Heart left ventricle (tissue), 16 donors: ENCODE data around the gene PUS7L. TPM values are rescaled to one million over a fixed set of nuclear protein-coding genes. Genes with fewer than 3 reads are reported as not detected.
"Not testable (repeated sequence)": the region's sequence is repeated elsewhere in the genome, so short reads cannot be mapped to it uniquely, and the experiment has no call there.

ENCODE experiments used
- ATAC-seq, 4 donors: fragments of 200-7000 bp; cut with Tn5 transposase; one replicate each; pipeline ENCODE4 v1.9.1; 2020 to 2022; ENCODE audit warnings: moderate library complexity in 4 of 4, mild to moderate bottlenecking in 3 of 4, moderate number of reproducible peaks in 1 of 4
- DNase-seq, 5 donors: peaks; one replicate each; pipeline ENCODE4 v3.0.0-alpha.2; 2020
- H3K27ac ChIP-seq, 12 donors: fragments of 200-600 bp; sonication (generic) in 4 of 12; one replicate each; pipeline versions ENCODE4 v1.5.0 to v1.8.0; 2016 to 2022; ENCODE audit warnings: mild to moderate bottlenecking in 2 of 12
- H3K27me3 ChIP-seq, 9 donors: fragments of 200-600 bp; sonication (generic) in 2 of 9; one replicate each; pipeline versions ENCODE4 v1.5.1 to v1.8.0; 2016 to 2022; ENCODE audit warnings: mild to moderate bottlenecking in 3 of 9
- H3K36me3 ChIP-seq, 9 donors: fragments of 200-600 bp; sonication (generic) in 2 of 9; one replicate each; pipeline versions ENCODE4 v1.5.0 to v1.8.0; 2018 to 2022; ENCODE audit warnings: mild to moderate bottlenecking in 2 of 9
- H3K4me1 ChIP-seq, 12 donors: fragments of 200-600 bp; sonication (generic) in 4 of 12; one replicate each; pipeline versions ENCODE4 v1.5.0 to v1.8.0; 2016 to 2022; ENCODE audit warnings: mild to moderate bottlenecking in 3 of 12
- H3K4me3 ChIP-seq, 12 donors: fragments of 200-600 bp; sonication (generic) in 4 of 12; one replicate each; pipeline versions ENCODE4 v1.5.0 to v1.8.0; 2017 to 2022; ENCODE audit warnings: mild to moderate bottlenecking in 9 of 12, moderate library complexity in 4 of 12
- H3K9me3 ChIP-seq, 12 donors: fragments of 200-600 bp; sonication (generic) in 4 of 12; one replicate each; pipeline versions ENCODE4 v1.5.0 to v1.8.0; 2016 to 2022; ENCODE audit warnings: mild to moderate bottlenecking in 1 of 12
- CTCF ChIP-seq, 12 donors: fragments of 200-600 bp; sonication (generic) in 4 of 12; IDR thresholded peaks; one replicate each; pipeline versions ENCODE4 v1.5.0 to v1.8.0; 2018 to 2022; ENCODE audit warnings: antibody characterized with exemption in 12 of 12, mild to moderate bottlenecking in 5 of 12
- POLR2A ChIP-seq, 2 donors: fragments of 450-650 bp; IDR thresholded peaks; one replicate each; pipeline ENCODE4 v1.6.1; 2017; ENCODE audit warnings: antibody characterized with exemption in 2 of 2, mild to moderate bottlenecking in 2 of 2, moderate library complexity in 2 of 2
- WGBS, 4 donors: extraction: QIAGEN DNeasy Blood & Tissue Kit in 2 of 4; methylation state at CpG; one replicate each; pipeline versions ENCODE4 v1.1.5 to v1.1.7; 2013 to 2018; 5-methylcytosine and 5-hydroxymethylcytosine counted together
- intact Hi-C, 10 donors: fragments of 100-400 bp; cut with DNase I; formaldehyde crosslinking; loops; one replicate each; pipeline versions ENCODE4 v1.11.1 to v1.14.2; 2022
- polyA plus RNA-seq, 2 donors: library from polyadenylated mRNA; stranded (reverse); fragments of 200-250 nt; gene quantifications; one replicate each; pipeline ENCODE4 v1.2.3, GENCODE V29; 2013
- total RNA-seq, 9 donors: library from RNA; depleted of rRNA in 2 of 9; stranded (reverse); fragments of >200 nt in 2 of 9; fragmentation: NEBNext Ultra II Directional in 3 of 9; extraction: Animal tissue kit (Norgen Biotek cat#: 25700) in 3 of 9; gene quantifications; one replicate each; pipeline versions ENCODE4 v1.1.0 to v1.2.4, GENCODE V29; 2016 to 2023
- donor health status: ischemic (EF 13 %, LVEDD 7.1; RV severe dilation, severe dysfunction).
- donor health status: healthy with polysubstance abuse.
- donor health status: DM: no; HTN: yes; CAD: no.
- donor health status: DM: no; HTN: no; CAD: no.
- donor health status: ischemic (EF 25% LVEDD 6.9; RV normal size, moderate dysfunction).
- donor health status: ischemic (EF 25% LVEDD 5.7; RV mildly dilated, moderate dysfunction).
- donor health status: healthy.
- donor health status: DM: yes; HTN: yes; CAD: no.
- donor health status: ischemic (EF 35%, LVEDD 5.7; RV mildly dilated, moderate dysfunction).
- donor health status: nonischemic (EF 11% LVEDD 7.7; RV severe dilation, severe dysfunction).
- donor health status: DM: yes; HTN: yes; CAD: no.
- donor health status: PGD.
- donor health status: ischemic (EF 29% LVEDD 5.4; RV normal size, mild dysfunction).
- donor health status: nonischemic (EF 23%, LVEDD 6.1; RV moderate dilation, normal function).

PUS7L gene
- total and polyA plus RNA-seq, 11 donors: 0.80 to 7.6 (median 5.1) TPM

GRCh38 chr12:43711348-43711747 is 47.2 kb downstream of the PUS7L start:
- H3K27me3 ChIP-seq: peaks cover 0 to 3% (median 0%) of the 10 kb centered on the region in 9 donors
- H3K4me3 ChIP-seq: no peak overlapping the region
- TF ChIP-seq CTCF (IDR thresholded peaks at IDR 0.05): no peak
- TF ChIP-seq POLR2A (IDR thresholded peaks at IDR 0.05): no peak
- intact Hi-C loops: no loop called here
- DNase-seq (no peak), ATAC-seq (no peak)
- peaks cover 0 to 14% (median under 1%) of the 10 kb centered on the region in 12 donors for H3K9me3 ChIP-seq
- H3K27ac ChIP-seq: no peak overlapping the region
- H3K36me3 ChIP-seq: no peaks in the 10 kb centered on the region
- WGBS, 4 donors: 52 to 66% (median 62%) methylated on average over 2 of the region's 2 CpGs
- H3K4me1 ChIP-seq: no peaks in the 10 kb centered on the region

- H3K4me3 ChIP-seq, H3K27ac ChIP-seq, ATAC-seq, DNase-seq, intact Hi-C loops, H3K36me3 ChIP-seq, H3K27me3 ChIP-seq, H3K4me1 ChIP-seq: not testable (repeated sequence)
- 27 to 54% (median 41%) methylated on average over 2 of the region's 2 CpGs for WGBS, 4 donors
- peaks cover 0 to 16% (median 2%) of the 10 kb centered on the region in 12 donors for H3K9me3 ChIP-seq
These were observed 54.8 kb downstream of the PUS7L start for GRCh38 chr12:43703772-43704171.

- H3K4me1 ChIP-seq, H3K27ac ChIP-seq, intact Hi-C loops, H3K36me3 ChIP-seq, H3K9me3 ChIP-seq, DNase-seq, H3K4me3 ChIP-seq, H3K27me3 ChIP-seq, ATAC-seq: not testable (repeated sequence)
- 71 to 83% (median 77%) methylated on average over 1 of the region's 1 CpG for WGBS, 4 donors
These were observed 57.4 kb downstream of the PUS7L start for GRCh38 chr12:43701194-43701593.

GRCh38 chr12:43696154-43696553 is 62.4 kb downstream of the PUS7L start:
- H3K9me3 ChIP-seq: no peaks in the 10 kb centered on the region

GRCh38 chr12:43694879-43695278 is 63.7 kb downstream of the PUS7L start:
- ATAC-seq: no peak
- TF ChIP-seq POLR2A (IDR thresholded peaks at IDR 0.05): no peak
- TF ChIP-seq CTCF (IDR thresholded peaks at IDR 0.05): no peak
- WGBS, 4 donors: 4 to 20% (median 15%) methylated on average over 1 of the region's 1 CpG

More at GRCh38 chr12:43696154-43696553, 62.4 kb downstream of the PUS7L start:
- no peak for DNase-seq
- no peaks in the 10 kb centered on the region for H3K4me1 ChIP-seq
- H3K27ac ChIP-seq: no peak overlapping the region
- no peaks in the 10 kb centered on the region for H3K36me3 ChIP-seq
- no peak for ATAC-seq
- H3K4me3 ChIP-seq: no peak overlapping the region
- intact Hi-C loops: no loop called here
- TF ChIP-seq POLR2A (IDR thresholded peaks at IDR 0.05): no peak
- TF ChIP-seq CTCF (IDR thresholded peaks at IDR 0.05): no peak
- H3K27me3 ChIP-seq: peaks cover 0 to 4% (median 0%) of the 10 kb centered on the region in 9 donors
- WGBS, 4 donors: 13 to 19% (median 16%) methylated on average over 3 of the region's 3 CpGs

More at GRCh38 chr12:43694879-43695278, 63.7 kb downstream of the PUS7L start:
- intact Hi-C loops: no loop called here
- Histone ChIP-seq H3K9me3 (no peaks in the 10 kb centered on the region), H3K4me3 (no peak overlapping the region), H3K36me3 (no peaks in the 10 kb centered on the region), H3K4me1 (no peaks in the 10 kb centered on the region), H3K27ac (no peak overlapping the region), H3K27me3 (peaks cover 0 to 4% (median 0%) of the 10 kb centered on the region in 9 donors)
- no peak for DNase-seq
